ENCODE results near the gene MAGEA3.
"Not testable (repeated sequence)": the region's sequence is repeated elsewhere in the genome, so short reads cannot be mapped to it uniquely, and the experiment has no call there.

- not testable (repeated sequence) for TF ChIP-seq EZH2 (IDR thresholded peaks at IDR 0.05; ENCODE audit: insufficient read depth, poor library complexity, severe bottlenecking); EZH2phosphoT487 (IDR thresholded peaks at IDR 0.05; ENCODE audit: insufficient read depth, low read depth)
Measured at GRCh38 chrX:152700390-152700789, 1.8 kb downstream of the MAGEA3 start.

All from GM23248 (cell line).